IMR-90 (cell line): ENCODE measurements around the gene WWC2. TPM values are rescaled to one million over a fixed set of nuclear protein-coding genes. Genes with fewer than 3 reads are reported as not detected.
"Not testable (repeated sequence)": the region's sequence is repeated elsewhere in the genome, so short reads cannot be mapped to it uniquely, and the experiment has no call there.

Experiments used
- ATAC-seq: fragments of 200-7000 bp; cut with Tn5 transposase; 2 replicates; pipeline ENCODE4 v1.9.1; 2020; ENCODE audit warnings: low read depth, mild to moderate bottlenecking, moderate library complexity
- BruUV-seq: library from RNA; stranded (reverse); fragments of 400-500 nt; replicated peaks from 2 replicates; lab custom pipeline; 2021; lab: Mats Ljungman, UMichigan
- CTCF ChIA-PET: fragments of 300-600 bp; formaldehyde crosslinking; extraction: SDS; loops from one replicate; lab custom pipeline; 2021; ENCODE audit warnings: antibody characterized with exemption; lab: Yijun Ruan, JAX
- POLR2A ChIA-PET: fragments of 300-600 bp; sonication (Branson Sonifier 250); formaldehyde crosslinking; loops from one replicate; lab custom pipeline; 2022; ENCODE audit warnings: antibody characterized with exemption; ENCODE audit not compliant: unreplicated experiment; lab: Charles Lee
- DNase-seq: peaks from one replicate; pipeline ENCODE4 v3.0.0; 2013
- H2AFZ ChIP-seq: replicated peaks from 2 replicates; pipeline ENCODE3; 2013; ENCODE audit warnings: low read length, mild to moderate bottlenecking; ENCODE audit not compliant: poor library complexity
- H2AK5ac ChIP-seq: 2 replicates; pipeline ENCODE4 v1.6.1; 2013; ENCODE audit warnings: low read depth, low read length, inconsistent platforms
- H2AK9ac ChIP-seq: replicated peaks from 2 replicates; pipeline ENCODE3; 2013; ENCODE audit warnings: mild to moderate bottlenecking, low read depth, low read length, moderate library complexity; ENCODE audit not compliant: poor library complexity
- H2BK120ac ChIP-seq: 2 replicates; pipeline ENCODE4 v1.6.1; 2013; ENCODE audit warnings: low read depth, low read length, inconsistent platforms
- H2BK15ac ChIP-seq: 3 replicates; pipeline ENCODE4 v1.6.1; 2013; ENCODE audit warnings: low read depth, low read length, inconsistent platforms
- H2BK20ac ChIP-seq: 2 replicates; pipeline ENCODE4 v1.6.1; 2013; ENCODE audit warnings: low read depth, mild to moderate bottlenecking, inconsistent platforms, low read length, moderate library complexity
- H2BK5ac ChIP-seq: 2 replicates; pipeline ENCODE4 v1.6.1; 2013; ENCODE audit warnings: mild to moderate bottlenecking, low read depth, low read length, inconsistent platforms; ENCODE audit not compliant: poor library complexity, severe bottlenecking
- H3K14ac ChIP-seq: replicated peaks from 2 replicates; pipeline ENCODE4 v1.6.1; 2013; ENCODE audit warnings: low read depth, low read length, inconsistent platforms
- H3K18ac ChIP-seq: 2 replicates; pipeline ENCODE4 v1.6.1; 2013; ENCODE audit warnings: low read depth, low read length, control low read depth
- H3K23ac ChIP-seq: 2 replicates; pipeline ENCODE4 v1.6.1; 2013; ENCODE audit warnings: low read depth, low read length, inconsistent platforms
- H3K27ac ChIP-seq: 2 replicates; pipeline ENCODE4 v1.5.1; 2013; ENCODE audit warnings: mild to moderate bottlenecking, control low read depth, low read length; ENCODE audit not compliant: insufficient read depth
- H3K27me3 ChIP-seq: 2 replicates; pipeline ENCODE4 v1.6.1; 2013; ENCODE audit warnings: low read length; ENCODE audit not compliant: control insufficient read depth, insufficient read depth
- H3K36me3 ChIP-seq: 2 replicates; pipeline ENCODE4 v1.6.1; 2013; ENCODE audit warnings: low read length, mixed read lengths; ENCODE audit not compliant: control insufficient read depth, insufficient read depth
- H3K4ac ChIP-seq: 2 replicates; pipeline ENCODE4 v1.6.1; 2013; ENCODE audit warnings: low read depth, low read length, inconsistent platforms
- H3K4me1 ChIP-seq: 2 replicates; pipeline ENCODE4 v1.6.1; 2013; ENCODE audit warnings: low read length, mixed read lengths; ENCODE audit not compliant: control insufficient read depth, insufficient read depth
- H3K4me2 ChIP-seq: 2 replicates; pipeline ENCODE4 v1.6.1; 2013; ENCODE audit warnings: low read depth, mild to moderate bottlenecking, control low read depth, low read length, moderate library complexity
- H3K4me3 ChIP-seq: 2 replicates; pipeline ENCODE4 v1.5.1; 2013; ENCODE audit warnings: low read depth, mild to moderate bottlenecking, control low read depth, low read length, moderate library complexity; ENCODE audit not compliant: insufficient read depth
- H3K56ac ChIP-seq: 2 replicates; pipeline ENCODE4 v1.6.1; 2013; ENCODE audit warnings: low read length, inconsistent platforms; ENCODE audit not compliant: insufficient read depth; ENCODE audit errors: extremely low read depth
- H3K79me1 ChIP-seq, 2 experiments: 2 replicates each; pipeline ENCODE4 v1.6.1; 2013; ENCODE audit warnings: low read length in 2 of 2, inconsistent platforms in 1 of 2, low read depth in 1 of 2
- H3K9ac ChIP-seq: 2 replicates; pipeline ENCODE4 v1.6.1; 2013; ENCODE audit warnings: low read depth, low read length, control low read depth
- H3K9me1 ChIP-seq: 2 replicates; pipeline ENCODE4 v1.6.1; 2013; ENCODE audit warnings: low read length, inconsistent platforms; ENCODE audit not compliant: insufficient read depth
- H3K9me3 ChIP-seq: 2 replicates; pipeline ENCODE4 v1.6.1; 2013; ENCODE audit warnings: low read length; ENCODE audit not compliant: control insufficient read depth, insufficient read depth
- H4K20me1 ChIP-seq: 2 replicates; pipeline ENCODE4 v1.6.1; 2013; ENCODE audit warnings: low read length, inconsistent platforms; ENCODE audit not compliant: insufficient read depth
- H4K5ac ChIP-seq: 2 replicates; pipeline ENCODE4 v1.6.1; 2013; ENCODE audit warnings: mild to moderate bottlenecking, low read depth, low read length, control low read depth
- H4K8ac ChIP-seq, 2 experiments: 2 replicates each; pipeline ENCODE4 v1.6.1; 2013; ENCODE audit warnings: low read depth in 2 of 2, low read length in 2 of 2, control low read depth in 1 of 2, inconsistent platforms in 1 of 2
- H4K91ac ChIP-seq: 2 replicates; pipeline ENCODE4 v1.6.1; 2013; ENCODE audit warnings: low read depth, low read length, inconsistent platforms; ENCODE audit not compliant: insufficient read depth
- whole genome bisulfite sequencing, 2 experiments: methylation state at CpG; one replicate each; pipeline versions ENCODE4 v1.1.5 to v1.1.7; 2013; ENCODE audit warnings: missing lambda C conversion rate in 2 of 2; ENCODE audit not compliant: insufficient read length in 1 of 2; ENCODE audit errors: extremely low coverage in 2 of 2; 5-methylcytosine and 5-hydroxymethylcytosine counted together
- dilution Hi-C: fragments of 300-500 bp; cut with HindIII; formaldehyde crosslinking; loops from one replicate; pipeline ENCODE4 v1.14.3; 2018; ENCODE audit warnings: low sequenced_read_pairs; ENCODE audit not compliant: unreplicated experiment
- in situ Hi-C: fragments of 300-500 bp; cut with MboI; formaldehyde crosslinking; loops from 3 replicates; pipeline ENCODE4 v1.14.3; 2019; ENCODE audit warnings: low sequenced_read_pairs, inconsistent platforms, mixed read lengths
- intact Hi-C: fragments of 100-400 bp; cut with micrococcal nuclease; formaldehyde crosslinking; loops from 2 replicates; pipeline ENCODE4 v1.10.0; 2022
- polyA plus RNA-seq, 3 experiments: library from polyadenylated mRNA; depleted of rRNA; stranded (reverse); fragments of >200 nt; gene quantifications; 2 replicates each; pipeline ENCODE4 v1.2.3, GENCODE V29; 2012; ENCODE audit warnings: low replicate concordance in 1 of 3
- total RNA-seq: library from RNA; depleted of rRNA; stranded (reverse); fragments of >200 nt; gene quantifications from 2 replicates; pipeline ENCODE4 v1.2.3, GENCODE V29; 2012

Gene WWC2
- total and polyA plus RNA-seq, 2 of the 4 experiments (the other 2 are of a cell fraction): 26.6 to 27.4 TPM

DNA sequence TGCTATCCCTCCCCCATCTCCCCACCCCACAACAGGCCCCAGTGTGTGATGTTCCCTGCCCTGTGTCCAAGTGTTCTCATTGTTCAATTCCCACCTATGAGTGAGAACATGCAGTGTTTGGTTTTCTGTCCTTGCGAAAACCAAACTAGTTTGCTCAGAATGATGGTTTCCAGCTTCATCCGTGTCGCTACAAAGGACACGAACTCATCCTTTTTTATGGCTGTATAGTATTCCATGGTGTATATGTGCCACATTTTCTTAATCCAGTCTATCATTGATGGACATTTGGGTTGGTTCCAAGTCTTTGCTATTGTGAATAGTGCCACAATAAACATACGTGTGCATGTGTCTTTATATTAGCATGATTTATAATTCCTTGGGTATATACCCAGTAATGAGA is 51.6 kb downstream of the WWC2 start:
- H2BK15ac ChIP-seq, H4K5ac ChIP-seq, H2AK5ac ChIP-seq, H2BK20ac ChIP-seq, CTCF ChIA-PET, BruUV-seq, POLR2A ChIA-PET, H2BK5ac ChIP-seq, dilution Hi-C loops, H3K36me3 ChIP-seq, DNase-seq, H3K14ac ChIP-seq, H3K4me3 ChIP-seq, ATAC-seq, H3K4me1 ChIP-seq, H2AFZ ChIP-seq, H3K9me1 ChIP-seq, H3K27me3 ChIP-seq, H3K4ac ChIP-seq, H3K56ac ChIP-seq, H4K91ac ChIP-seq, H3K4me2 ChIP-seq, H3K27ac ChIP-seq, H3K9ac ChIP-seq, intact Hi-C loops, H3K18ac ChIP-seq, H3K9me3 ChIP-seq, in situ Hi-C loops, H4K8ac ChIP-seq, H3K23ac ChIP-seq, H2BK120ac ChIP-seq, H2AK9ac ChIP-seq: not testable (repeated sequence)
- H3K79me1 ChIP-seq: peaks cover 42 to 64% of the 10 kb centered on the region in 2 experiments
- peaks cover 52% of the 10 kb centered on the region for H4K20me1 ChIP-seq
- no CpG with 5 or more reads among the region's 5 CpGs for WGBS, 2 experiments

DNA sequence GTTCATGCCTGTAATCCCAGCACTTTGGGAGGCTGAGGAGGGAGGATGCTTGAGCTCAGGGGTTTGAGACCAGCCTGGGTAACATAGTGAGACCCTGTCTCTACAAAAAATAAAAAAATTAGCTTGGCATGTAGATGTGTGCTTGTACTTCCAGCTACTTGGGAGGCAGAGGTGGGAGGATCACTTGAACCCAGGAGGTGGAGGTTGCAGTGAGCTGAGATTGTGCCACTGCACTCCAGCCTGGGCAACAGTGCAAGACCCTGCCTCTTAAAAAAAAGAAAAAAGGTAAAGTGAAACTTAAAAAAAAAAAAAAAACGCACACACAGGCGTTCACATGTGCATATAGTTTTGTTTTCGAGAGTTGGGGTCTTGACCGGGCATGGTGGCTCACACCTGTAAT is 53.2 kb downstream of the WWC2 start:
- H3K14ac ChIP-seq, BruUV-seq, H2BK120ac ChIP-seq, H2AFZ ChIP-seq, H2AK9ac ChIP-seq, H3K23ac ChIP-seq, H3K4me1 ChIP-seq, H3K27ac ChIP-seq, H4K8ac ChIP-seq, intact Hi-C loops, H2BK20ac ChIP-seq, ATAC-seq, H3K4ac ChIP-seq, H3K9me1 ChIP-seq, H3K9me3 ChIP-seq, CTCF ChIA-PET, H2BK15ac ChIP-seq, in situ Hi-C loops, dilution Hi-C loops, H3K4me2 ChIP-seq, H3K18ac ChIP-seq, H3K4me3 ChIP-seq, POLR2A ChIA-PET, H4K91ac ChIP-seq, H3K36me3 ChIP-seq, H4K5ac ChIP-seq, H2BK5ac ChIP-seq, H2AK5ac ChIP-seq, H3K27me3 ChIP-seq, DNase-seq, H3K56ac ChIP-seq, H3K9ac ChIP-seq: not testable (repeated sequence)
- 100% methylated on average over 1 of the region's 4 CpGs; no CpG with 5 or more reads in 1 of the 2 experiments for WGBS, 2 experiments
- Histone ChIP-seq H3K79me1 (peaks cover 36 to 62% of the 10 kb centered on the region in 2 experiments), H4K20me1 (peaks cover 42% of the 10 kb centered on the region)
